A549 (cell line): ENCODE results near the gene TSPO. TPM values are rescaled to one million over a fixed set of nuclear protein-coding genes. Genes with fewer than 3 reads are reported as not detected.

Experiments used
- ATAC-seq, 2 experiments: fragments of 200-7000 bp in 1 of 2; fragments of >200 bp in 1 of 2; cut with Nextera tagmentation in 1 of 2; cut with Tn5 transposase in 1 of 2; 3 replicates each; pipeline versions ENCODE4 v1.8.0 to v1.9.1; 2018 to 2020; ENCODE audit warnings: mild to moderate bottlenecking in 1 of 2, moderate library complexity in 1 of 2
- CTCF ChIA-PET: fragments of 300-600 bp; sonication (Branson Sonifier 250); formaldehyde crosslinking; extraction: SDS; loops from one replicate; lab custom pipeline; 2021; ENCODE audit warnings: antibody characterized with exemption, inconsistent platforms; lab: Yijun Ruan, JAX
- POLR2A ChIA-PET: fragments of 350-600 bp; formaldehyde crosslinking; extraction: SDS; loops from one replicate; lab custom pipeline; 2021; ENCODE audit warnings: antibody characterized with exemption, inconsistent platforms; lab: Yijun Ruan, JAX
- DNase-seq, 2 experiments: peaks; one replicate each; pipeline versions ENCODE4 v3.0.0 to v3.0.0-alpha.2; 2011 to 2016; ENCODE audit warnings: low read depth in 1 of 2, low spot score in 1 of 2
- FAIRE-seq: peaks from 2 replicates; lab custom pipeline; 2011; peaks lifted over from hg19 to GRCh38; lab: Jason Lieb, UNC
- H3K27ac ChIP-seq, 2 experiments: fragments of >200 bp; sonication (Bioruptor Twin); formaldehyde crosslinking; 3 replicates each; pipeline ENCODE4 v1.5.1; 2016 to 2017
- H3K4me1 ChIP-seq: fragments of >200 bp; sonication (Bioruptor Twin); formaldehyde crosslinking; 3 replicates; pipeline ENCODE4 v1.6.1; 2016
- H3K4me2 ChIP-seq: fragments of >200 bp; sonication (Bioruptor Twin); formaldehyde crosslinking; 3 replicates; pipeline ENCODE4 v1.6.1; 2016
- H3K4me3 ChIP-seq: fragments of >200 bp; sonication (Bioruptor Twin); formaldehyde crosslinking; 3 replicates; pipeline ENCODE4 v1.5.1; 2016
- H3K9me3 ChIP-seq: fragments of >200 bp; sonication (Bioruptor Twin); formaldehyde crosslinking; 3 replicates; pipeline ENCODE4 v1.6.1; 2016
- BHLHE40 ChIP-seq: IDR thresholded peaks from 2 replicates; pipeline ENCODE4 v1.6.1; 2012; ENCODE audit warnings: low read depth, low read length, inconsistent platforms
- CHD4 ChIP-seq: fragments of 200-600 bp; sonication (generic); IDR thresholded peaks from 2 replicates; pipeline ENCODE4 v1.6.1; 2016; ENCODE audit warnings: antibody characterized with exemption, mild to moderate bottlenecking, borderline replicate concordance
- E2F6 ChIP-seq: IDR thresholded peaks from 2 replicates; pipeline ENCODE4 v1.6.1; 2012; ENCODE audit warnings: low read depth, borderline replicate concordance
- HOXA7 ChIP-seq: fragments of 250-450 bp; sonication (Bioruptor Pico); IDR thresholded peaks from 2 replicates; pipeline ENCODE4 v1.5.0; 2020; ENCODE audit warnings: mild to moderate bottlenecking, moderate library complexity
- HOXB5 ChIP-seq: fragments of 250-450 bp; sonication (Bioruptor Pico); IDR thresholded peaks from 2 replicates; pipeline ENCODE4 v1.5.0; 2020; ENCODE audit warnings: mild to moderate bottlenecking, moderate library complexity
- JUN ChIP-seq, 2 experiments: fragments of >200 bp; sonication (Bioruptor Twin); formaldehyde crosslinking; IDR thresholded peaks; 2 replicates in 1 of 2; 3 replicates in 1 of 2; pipeline ENCODE4 v1.6.1; 2016 to 2017
- MAX ChIP-seq: IDR thresholded peaks from 2 replicates; pipeline ENCODE4 v1.6.1; 2012
- MYC ChIP-seq: IDR thresholded peaks from 2 replicates; pipeline ENCODE4 v1.6.1; 2012; ENCODE audit warnings: mild to moderate bottlenecking, inconsistent platforms, low read length, improper control_type of control experiment, borderline replicate concordance
- NPAS2 ChIP-seq: fragments of 250-450 bp; sonication (Bioruptor Pico); IDR thresholded peaks from 2 replicates; pipeline ENCODE4 v1.8.0; 2022; ENCODE audit warnings: mild to moderate bottlenecking, moderate library complexity, borderline replicate concordance
- PHF8 ChIP-seq: fragments of 200-600 bp; sonication (generic); IDR thresholded peaks from 2 replicates; pipeline ENCODE4 v1.6.1; 2016; ENCODE audit warnings: low read depth, mild to moderate bottlenecking, antibody characterized with exemption, moderate library complexity, borderline replicate concordance
- POLR2A ChIP-seq: IDR thresholded peaks from 2 replicates; pipeline ENCODE4 v1.6.1; 2012; ENCODE audit warnings: mild to moderate bottlenecking, low read length
- RNF2 ChIP-seq: fragments of 200-600 bp; sonication (generic); IDR thresholded peaks from 2 replicates; pipeline ENCODE4 v1.6.1; 2016; ENCODE audit warnings: low read depth, mild to moderate bottlenecking, antibody characterized with exemption, moderate library complexity, borderline replicate concordance
- SMC3 ChIP-seq: fragments of >200 bp; sonication (Bioruptor Twin); formaldehyde crosslinking; IDR thresholded peaks from 3 replicates; pipeline ENCODE4 v1.6.1; 2018; ENCODE audit warnings: inconsistent platforms
- TFCP2L1 ChIP-seq: fragments of 250-450 bp; sonication (Bioruptor Pico); IDR thresholded peaks from 2 replicates; pipeline ENCODE4 v1.5.0; 2021; ENCODE audit warnings: mild to moderate bottlenecking
- ZFP36 ChIP-seq: fragments of 450-650 bp; IDR thresholded peaks from 2 replicates; pipeline ENCODE4 v1.6.1; 2014; ENCODE audit warnings: borderline replicate concordance; ENCODE audit not compliant: partially characterized antibody
- ZNF302 ChIP-seq: fragments of 250-450 bp; sonication (Bioruptor Pico); IDR thresholded peaks from 2 replicates; pipeline ENCODE4 v1.9.0; 2021; ENCODE audit warnings: inconsistent platforms, mild to moderate bottlenecking, moderate library complexity
- WGBS: methylation state at CpG from one replicate; pipeline ENCODE4 v1.1.6; 2017; ENCODE audit errors: missing lambda C conversion rate; 5-methylcytosine and 5-hydroxymethylcytosine counted together
- polyA plus RNA-seq, 4 experiments: library from polyadenylated mRNA; depleted of rRNA in 3 of 4; stranded (reverse); fragments of >200 nt; fragmentation: RNase III in 1 of 4; extraction: RNeasy Plus Mini Kit Qiagen cat#74134 plus additional on column Dnase treatment in 1 of 4; gene quantifications; 2 replicates in 3 of 4; 3 replicates in 1 of 4; pipeline ENCODE4 v1.2.3, GENCODE V29; 2011 to 2017
- TF ChIP-seq, protein P1 (sequence below): fragments of >200 bp; sonication (Bioruptor Twin); formaldehyde crosslinking; IDR thresholded peaks from 3 replicates; pipeline ENCODE4 v1.6.1; 2016

Gene TSPO
- polyA plus RNA-seq, 2 of the 4 experiments (the other 2 are of a cell fraction), result 43.2 to 94.4 TPM

- ChIA-PET CTCF (no interaction called here), POLR2A (no interaction called here)
- Histone ChIP-seq H3K27ac (peak overlapping the region; percentile 93 to 100), H3K4me2 (peak overlapping the region; percentile 99), H3K4me1 (peaks cover 16% of the 10 kb centered on the region; the same call in 1 of the 3 replicates), H3K9me3 (no peaks in the 10 kb centered on the region), H3K4me3 (peak overlapping the region; percentile 97)
- FAIRE-seq (no peak), ATAC-seq (peak in 1 of 2 experiments; percentile 9; a peak in 2 of 6 replicates), DNase-seq (peak in 1 of 2 experiments; percentile 26)
- WGBS, result 36% methylated on average over 9 of the region's 12 CpGs
- TF ChIP-seq SMC3 (no peak), E2F6 (no peak), CHD4 (no peak), POLR2A (no peak), JUN (IDR thresholded peaks at IDR 0.05) (no peak), RNF2 (no peak), TFCP2L1 (CRISPR knock-in tag) (no peak), MYC (no peak), HOXA7 (CRISPR knock-in tag) (no peak)
- TF ChIP-seq, protein P1, sequence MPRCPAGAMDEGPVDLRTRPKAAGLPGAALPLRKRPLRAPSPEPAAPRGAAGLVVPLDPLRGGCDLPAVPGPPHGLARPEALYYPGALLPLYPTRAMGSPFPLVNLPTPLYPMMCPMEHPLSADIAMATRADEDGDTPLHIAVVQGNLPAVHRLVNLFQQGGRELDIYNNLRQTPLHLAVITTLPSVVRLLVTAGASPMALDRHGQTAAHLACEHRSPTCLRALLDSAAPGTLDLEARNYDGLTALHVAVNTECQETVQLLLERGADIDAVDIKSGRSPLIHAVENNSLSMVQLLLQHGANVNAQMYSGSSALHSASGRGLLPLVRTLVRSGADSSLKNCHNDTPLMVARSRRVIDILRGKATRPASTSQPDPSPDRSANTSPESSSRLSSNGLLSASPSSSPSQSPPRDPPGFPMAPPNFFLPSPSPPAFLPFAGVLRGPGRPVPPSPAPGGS, result no peak
These were observed 34.5 kb downstream of the TSPO start for GRCh38 chr22:43185860-43186261.

DNA sequence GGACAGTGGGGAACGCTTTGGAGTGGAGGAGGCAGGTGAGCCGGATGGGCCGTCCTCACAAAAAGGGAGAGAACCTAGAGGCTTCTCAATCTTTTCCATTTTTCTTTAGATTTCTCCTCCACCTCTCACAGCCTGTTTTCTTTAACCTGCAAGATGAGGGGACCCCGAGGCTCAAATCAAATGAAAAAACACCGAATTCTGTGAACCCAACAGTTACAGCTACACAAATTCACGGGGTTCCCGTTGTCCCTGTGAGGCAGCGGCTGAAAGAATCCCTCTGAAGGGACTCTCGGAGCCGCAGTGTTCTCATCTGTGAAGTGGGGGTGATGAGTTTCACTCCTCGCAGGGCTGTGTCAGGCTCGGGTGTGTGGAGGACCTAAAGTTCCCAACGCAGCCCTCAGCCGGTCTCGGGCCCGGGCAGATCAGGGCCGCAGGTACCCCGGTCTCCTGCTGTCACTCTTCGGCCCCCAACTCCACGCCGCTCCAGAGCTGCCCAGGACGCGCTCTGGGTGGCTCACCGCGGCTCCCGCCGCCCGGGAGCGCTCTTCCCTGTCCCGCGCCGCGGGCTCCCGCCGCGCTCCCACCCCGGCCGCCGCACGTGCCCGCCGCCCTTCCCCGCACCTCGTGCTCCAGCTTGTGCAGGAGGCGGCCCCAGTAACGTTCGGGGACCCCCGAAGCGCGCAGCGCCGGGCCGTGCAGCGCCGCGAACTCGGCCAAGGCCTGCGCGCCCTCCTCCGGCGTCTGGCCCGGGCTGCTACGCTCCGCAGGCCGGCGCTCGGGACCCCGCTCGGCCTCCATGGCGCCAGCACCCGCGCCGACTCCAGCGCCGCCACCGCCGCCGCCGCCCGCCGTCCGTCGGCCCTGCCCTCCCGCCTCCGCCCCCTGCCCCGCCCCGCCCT lies 35.2 kb downstream of the TSPO start, which contains the start of gene TTLL12:
Gene TTLL12, minus strand, starts transcription at position 863 of the 899 bp plus-strand sequence. Its CDS starts 65 bp downstream, at position 798.
- DNase-seq, result peak; percentile 21 to 36
- Histone ChIP-seq H3K27ac (peak within 1 kb of the TSS; percentile 93 to 100), H3K4me2 (peak within 1 kb of the TSS; percentile 99), H3K4me1 (peaks cover 16% of the 10 kb centered on the region; the same call in 1 of the 3 replicates), H3K4me3 (peak within 1 kb of the TSS; percentile 97), H3K9me3 (no peaks in the 10 kb centered on the region)
- TF ChIP-seq ZNF302 (CRISPR knock-in tag) (no peak), NPAS2 (CRISPR knock-in tag) (no peak), E2F6 (0 out of 2 replicates have a peak, but pooled peaks have one; percentile 31), POLR2A (peak; percentile 70), HOXB5 (CRISPR knock-in tag) (0 out of 2 replicates have a peak, but pooled peaks have one; percentile 30), PHF8 (peak; percentile 70; the same call in 1 of the 2 replicates), JUN (IDR thresholded peaks at IDR 0.05) (peak in 1 of 2 experiments; percentile 22; a peak in 2 of 5 replicates), MAX (peak; percentile 70), BHLHE40 (peak; percentile 54), MYC (peak; percentile 34; the same call in 1 of the 2 replicates), ZFP36 (no peak)
- TF ChIP-seq, protein P1, result peak; percentile 18; the same call in 1 of the 3 replicates
- no peak for FAIRE-seq
- 8% methylated on average over 10 of the region's 87 CpGs for WGBS
- ChIA-PET CTCF (interaction anchor here (1.0 to 1.9 kb wide), 5 partner anchors 9 to 41 kb away, joined by 3 to 10 read pairs (median 4); no protein-coding TSS in a partner anchor), POLR2A (interaction anchor here (0.5 to 1.2 kb wide), 4 partner anchors 14 to 699 kb away, joined by 3 to 12 read pairs (median 5); no protein-coding TSS in a partner anchor)
- ATAC-seq, result peak; percentile 26 to 49; a peak in 5 of 6 replicates
